AG04449 (cell line): ENCODE data around the gene AEBP1.

Source experiments
- CTCF ChIA-PET: fragments of 350-600 bp; formaldehyde crosslinking; extraction: SDS; loops from one replicate; lab custom pipeline; 2021; ENCODE audit warnings: antibody characterized with exemption; lab: Yijun Ruan, JAX
- POLR2A ChIA-PET: fragments of 400-600, 350-600 bp; formaldehyde crosslinking; extraction: SDS; loops from one replicate; lab custom pipeline; 2020; ENCODE audit warnings: antibody characterized with exemption, inconsistent platforms; lab: Yijun Ruan, JAX
- DNase-seq: peaks from one replicate; pipeline ENCODE4 v3.0.0-alpha.2; 2010; ENCODE audit warnings: low read depth, low spot score
- H3K4me3 ChIP-seq: 2 replicates; pipeline ENCODE4 v1.5.1; 2011; ENCODE audit warnings: low read depth, mild to moderate bottlenecking, control low read depth, low read length
- TF ChIP-seq, protein P1 (sequence below): IDR thresholded peaks from one replicate; pipeline ENCODE4 v1.5.1; 2011; ENCODE audit warnings: mild to moderate bottlenecking, moderate library complexity, low read length, control low read depth, inconsistent platforms; ENCODE audit not compliant: insufficient read depth; ENCODE audit errors: missing control alignments

The AEBP1 gene

DNA sequence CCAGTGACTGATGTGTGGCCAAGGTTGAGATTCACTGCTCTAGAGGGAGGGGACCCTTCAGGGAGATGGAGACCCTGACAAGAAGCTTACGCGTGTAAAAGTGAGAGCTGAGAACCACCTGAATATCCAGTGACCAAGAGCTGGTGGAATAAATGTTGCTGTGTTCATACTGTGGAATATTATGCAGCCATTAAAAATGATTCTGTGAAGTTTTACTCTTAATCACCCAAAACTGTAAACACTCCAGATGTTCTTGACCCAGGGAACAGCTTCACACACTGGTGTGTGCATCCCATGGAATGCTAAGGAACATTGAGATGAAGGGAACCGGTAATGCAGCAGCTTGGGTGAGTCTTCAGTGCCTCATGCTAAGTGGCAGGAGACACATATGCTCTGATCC, 17.5 kb upstream of the AEBP1 start:
- DNase-seq, result no peak
- CTCF ChIA-PET, result interaction anchor here (0.7 to 2.2 kb wide), 6 partner anchors 8 to 155 kb away, joined by 3 to 15 read pairs (median 3); no protein-coding TSS in a partner anchor
- H3K4me3 ChIP-seq, result no peak overlapping the region
- TF ChIP-seq, protein P1, sequence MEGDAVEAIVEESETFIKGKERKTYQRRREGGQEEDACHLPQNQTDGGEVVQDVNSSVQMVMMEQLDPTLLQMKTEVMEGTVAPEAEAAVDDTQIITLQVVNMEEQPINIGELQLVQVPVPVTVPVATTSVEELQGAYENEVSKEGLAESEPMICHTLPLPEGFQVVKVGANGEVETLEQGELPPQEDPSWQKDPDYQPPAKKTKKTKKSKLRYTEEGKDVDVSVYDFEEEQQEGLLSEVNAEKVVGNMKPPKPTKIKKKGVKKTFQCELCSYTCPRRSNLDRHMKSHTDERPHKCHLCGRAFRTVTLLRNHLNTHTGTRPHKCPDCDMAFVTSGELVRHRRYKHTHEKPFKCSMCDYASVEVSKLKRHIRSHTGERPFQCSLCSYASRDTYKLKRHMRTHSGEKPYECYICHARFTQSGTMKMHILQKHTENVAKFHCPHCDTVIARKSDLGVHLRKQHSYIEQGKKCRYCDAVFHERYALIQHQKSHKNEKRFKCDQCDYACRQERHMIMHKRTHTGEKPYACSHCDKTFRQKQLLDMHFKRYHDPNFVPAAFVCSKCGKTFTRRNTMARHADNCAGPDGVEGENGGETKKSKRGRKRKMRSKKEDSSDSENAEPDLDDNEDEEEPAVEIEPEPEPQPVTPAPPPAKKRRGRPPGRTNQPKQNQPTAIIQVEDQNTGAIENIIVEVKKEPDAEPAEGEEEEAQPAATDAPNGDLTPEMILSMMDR, result no peak
- POLR2A ChIA-PET, result interaction anchor here (1.2 kb wide), 1 partner anchor 37 kb away, joined by 3 read pairs; the partner anchor contains the start of gene POLD2

GRCh38 chr7:44087911-44088838, 16.0 kb upstream of the AEBP1 start:
- ChIA-PET CTCF (interaction anchor here (0.8 to 1.6 kb wide), 11 partner anchors 10 to 121 kb away, joined by 3 to 5 read pairs (median 3); no protein-coding TSS in a partner anchor), POLR2A (interaction anchor here (0.9 to 1.7 kb wide), 5 partner anchors 10 to 23 kb away, joined by 3 to 12 read pairs (median 5); partner anchors contain the start of genes AEBP1 and PGAM2)
- no peak overlapping the region for H3K4me3 ChIP-seq
- TF ChIP-seq, protein P1, result no peak
- peak; percentile 67 for DNase-seq

DNA sequence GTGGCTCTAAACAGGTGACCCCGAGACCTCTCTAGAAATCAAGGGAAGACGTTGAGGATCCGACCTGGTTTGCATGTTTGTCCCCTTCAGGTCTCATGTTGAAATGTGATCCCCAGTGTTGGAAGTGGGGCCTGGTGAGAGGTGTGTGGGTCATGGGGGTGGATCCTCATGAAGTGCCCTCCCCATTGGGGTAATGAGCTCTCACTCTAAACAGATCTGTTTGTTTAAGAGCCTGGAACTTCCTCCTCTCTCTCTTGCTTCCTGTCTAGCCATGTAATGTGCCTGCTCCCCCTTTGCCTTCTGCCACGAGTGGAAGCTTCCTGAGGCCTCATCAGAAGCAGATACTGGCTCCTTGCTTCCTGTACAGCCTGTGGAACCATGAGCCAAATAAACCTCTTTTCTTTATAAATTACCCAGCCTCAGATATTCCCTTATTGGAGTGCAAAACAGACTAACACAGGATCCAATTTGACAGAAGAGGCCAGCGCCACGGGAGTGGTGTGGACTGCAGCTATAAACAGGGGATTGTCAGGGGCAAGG, 11.0 kb upstream of the AEBP1 start:
- TF ChIP-seq, protein P1, result no peak
- no peak for DNase-seq
- ChIA-PET CTCF (no interaction called here), POLR2A (no interaction called here)
- no peak overlapping the region for H3K4me3 ChIP-seq

DNA sequence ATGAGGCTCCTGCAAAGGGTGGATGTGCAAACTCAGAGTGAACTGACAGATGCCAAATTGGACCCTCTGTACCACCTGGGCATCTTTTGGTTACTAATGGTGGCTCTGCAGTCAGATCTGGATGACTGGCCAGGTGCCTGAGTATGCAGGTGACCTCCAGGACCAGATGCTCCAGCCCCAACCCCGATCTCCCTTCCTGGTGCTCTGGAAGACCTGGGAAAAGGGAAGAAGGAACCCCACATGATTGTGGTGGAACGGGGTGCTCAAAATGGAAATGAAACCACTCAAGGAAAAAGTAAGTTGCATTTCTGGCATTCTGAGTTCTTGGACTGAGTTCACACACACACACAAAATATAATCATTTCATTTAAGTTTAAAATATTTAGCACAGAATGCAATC, 9.8 kb upstream of the AEBP1 start:
- CTCF ChIA-PET, result no interaction called here
- H3K4me3 ChIP-seq, result no peak overlapping the region
- POLR2A ChIA-PET, result no interaction called here
- DNase-seq, result no peak
- TF ChIP-seq, protein P1, result no peak

GRCh38 chr7:44094883-44095592, 9.1 kb upstream of the AEBP1 start:
- TF ChIP-seq, protein P1, result no peak
- ChIA-PET POLR2A (no interaction called here), CTCF (interaction anchor here (0.8 kb wide), 1 partner anchor 8 kb away, joined by 3 read pairs; no protein-coding TSS in a partner anchor)
- DNase-seq, result no peak
- no peak overlapping the region for H3K4me3 ChIP-seq

GRCh38 chr7:44095781-44096180, 8.4 kb upstream of the AEBP1 start:
- TF ChIP-seq, protein P1, result no peak
- CTCF ChIA-PET, result interaction anchor here (0.8 kb wide), 1 partner anchor 9 kb away, joined by 3 read pairs; no protein-coding TSS in a partner anchor

More at GRCh38 chr7:44095781-44096180, 8.4 kb upstream of the AEBP1 start:
- no peak for DNase-seq
- POLR2A ChIA-PET, result no interaction called here
- no peak overlapping the region for H3K4me3 ChIP-seq
